GM18511 (cell line): Measurements from ENCODE around the gene MVD.

ENCODE experiments used
- ATAC-seq: cut with Tn5 transposase; IDR thresholded peaks from one replicate; pipeline ENCODE4 v1.9.1; 2021; ENCODE audit warnings: mild to moderate bottlenecking, moderate library complexity; ENCODE audit not compliant: unreplicated experiment

Gene MVD

GRCh38 chr16:88628512-88628974 is 34.3 kb downstream of the MVD start:
- ATAC-seq = no peak

GRCh38 chr16:88627531-88628411 is 35.1 kb downstream of the MVD start:
- no peak for ATAC-seq

GRCh38 chr16:88626646-88627045 is 36.2 kb downstream of the MVD start:
- no peak for ATAC-seq

GRCh38 chr16:88624977-88625576 is 37.8 kb downstream of the MVD start:
- ATAC-seq = no peak

- ATAC-seq = no peak
These were observed 38.4 kb downstream of the MVD start for GRCh38 chr16:88624481-88624880.

- no peak for ATAC-seq
These were observed 39.0 kb downstream of the MVD start for GRCh38 chr16:88623858-88624257.

- no peak for ATAC-seq
These were observed 40.0 kb downstream of the MVD start for GRCh38 chr16:88622866-88623265.

GRCh38 chr16:88622125-88622524 is 40.8 kb downstream of the MVD start:
- no peak for ATAC-seq

- ATAC-seq = no peak
These were observed 42.8 kb downstream of the MVD start for GRCh38 chr16:88619859-88620815.

GRCh38 chr16:88618956-88619667 is 43.8 kb downstream of the MVD start:
- no peak for ATAC-seq

- no peak for ATAC-seq
These were observed 44.5 kb downstream of the MVD start for GRCh38 chr16:88618182-88618955.

GRCh38 chr16:88617268-88618031 is 45.4 kb downstream of the MVD start:
- ATAC-seq = no peak

GRCh38 chr16:88616736-88617135 is 46.2 kb downstream of the MVD start:
- no peak for ATAC-seq

GRCh38 chr16:88616320-88616719 is 46.6 kb downstream of the MVD start:
- ATAC-seq = no peak

GRCh38 chr16:88614818-88615580 is 47.9 kb downstream of the MVD start:
- ATAC-seq = no peak

GRCh38 chr16:88613911-88614817 is 48.7 kb downstream of the MVD start:
- ATAC-seq = no peak

GRCh38 chr16:88613293-88613692 is 49.6 kb downstream of the MVD start:
- ATAC-seq = no peak
